DMS53 (cell line): Measurements from ENCODE around the gene PITPNM3.

Source experiments
- DNase-seq: peaks from one replicate; lab custom pipeline; 2025; lab: John Stamatoyannopoulos, UW

The PITPNM3 gene

DNA sequence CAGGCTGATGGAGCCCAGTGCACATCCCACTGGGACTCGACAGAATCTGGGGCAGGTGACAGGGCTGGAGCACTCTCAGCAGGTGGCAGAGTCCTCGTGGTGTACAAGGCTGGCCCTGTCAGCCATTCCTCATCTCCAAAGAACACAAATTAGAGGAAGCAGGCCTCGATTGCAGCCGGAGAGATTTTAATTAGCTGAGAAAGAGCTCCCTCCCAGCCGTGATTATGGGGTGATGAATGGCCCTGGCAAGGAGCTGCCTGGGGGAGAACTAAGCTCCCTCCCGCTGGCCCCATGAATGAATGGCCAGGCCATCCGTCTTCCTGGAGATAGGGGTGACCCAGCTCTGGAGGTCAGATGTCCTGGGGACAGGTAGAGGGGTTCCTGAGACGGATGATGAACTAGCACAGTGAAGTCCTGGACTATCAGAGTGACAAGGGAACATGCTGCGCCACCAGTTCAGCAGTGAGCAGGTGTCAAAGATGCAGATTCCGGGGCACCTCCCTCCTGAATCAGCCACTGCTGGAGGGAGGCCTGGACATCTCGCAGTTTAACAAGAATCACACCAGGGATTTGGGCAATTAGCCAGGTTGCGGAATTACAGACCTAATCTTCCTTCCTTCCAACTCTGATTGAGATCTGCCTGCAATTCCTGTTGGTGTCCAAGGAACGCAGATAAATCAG, 76.6 kb downstream of the PITPNM3 start:
- no peak for DNase-seq

DNA sequence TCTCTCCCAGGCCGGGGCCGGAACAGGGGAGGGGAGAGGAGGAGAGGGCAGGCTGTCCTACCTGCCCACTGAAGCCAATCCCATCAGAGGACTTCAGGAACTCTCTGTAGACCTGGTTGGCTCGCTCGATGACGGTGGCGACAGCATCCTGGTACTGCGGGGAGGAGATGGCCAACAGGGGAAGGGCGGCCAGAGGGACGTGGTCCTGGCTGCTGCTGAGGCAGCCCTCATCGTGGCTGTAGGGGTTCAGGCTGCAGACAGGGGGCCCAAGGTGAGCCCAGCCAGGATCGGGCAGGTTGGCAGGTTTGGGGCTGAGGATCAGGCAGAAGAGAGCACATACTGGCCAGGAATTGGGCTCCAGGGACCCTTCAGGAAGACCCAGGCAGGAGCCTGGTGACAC, 77.9 kb downstream of the PITPNM3 start:
- DNase-seq: no peak

DNA sequence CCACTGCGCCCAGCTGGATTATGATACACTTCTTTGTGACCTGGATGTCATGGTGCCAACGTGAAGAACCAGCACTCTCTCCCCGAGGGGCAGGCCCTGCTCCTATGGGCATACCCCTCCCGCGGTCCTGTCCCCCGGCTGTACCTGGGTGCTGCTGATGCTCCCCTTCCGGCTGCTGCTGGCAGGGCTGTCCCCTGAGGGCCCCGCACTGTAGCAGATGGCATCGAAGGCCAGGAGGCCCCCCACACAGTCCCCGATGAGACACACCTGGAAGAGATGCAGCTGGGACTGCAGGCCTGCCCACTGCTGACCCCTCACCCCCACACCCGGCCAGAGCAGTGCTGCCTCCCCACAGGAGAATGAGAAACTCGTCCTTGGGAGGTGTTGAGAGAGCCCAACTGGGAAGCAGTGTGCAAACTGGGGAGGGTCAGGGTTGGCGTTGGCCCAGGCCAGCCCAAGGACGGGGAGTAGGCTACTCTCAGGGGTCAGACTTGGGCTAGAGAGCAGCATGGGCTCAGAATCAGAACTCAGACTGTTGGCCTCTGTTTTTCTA, 78.4 kb downstream of the PITPNM3 start:
- DNase-seq: no peak

DNA sequence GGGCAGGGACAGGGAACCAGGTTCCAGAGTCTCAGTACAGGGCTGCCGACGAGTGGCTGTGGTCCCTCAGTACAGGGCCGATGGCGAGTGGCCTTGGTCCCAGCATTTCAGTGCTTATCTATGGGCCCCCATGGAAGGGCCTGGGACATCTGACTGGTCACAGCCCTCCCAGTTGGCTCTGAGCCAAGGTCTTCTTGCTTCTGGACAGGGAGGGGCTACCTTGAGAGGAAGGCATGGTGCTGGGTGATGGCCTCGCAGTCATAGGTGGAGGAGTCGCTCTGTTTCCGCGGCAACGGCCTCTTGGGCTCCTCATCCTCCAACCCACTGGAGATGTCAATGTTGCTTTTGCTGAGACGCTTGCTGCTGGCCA, 79.6 kb downstream of the PITPNM3 start:
- DNase-seq: no peak

DNA sequence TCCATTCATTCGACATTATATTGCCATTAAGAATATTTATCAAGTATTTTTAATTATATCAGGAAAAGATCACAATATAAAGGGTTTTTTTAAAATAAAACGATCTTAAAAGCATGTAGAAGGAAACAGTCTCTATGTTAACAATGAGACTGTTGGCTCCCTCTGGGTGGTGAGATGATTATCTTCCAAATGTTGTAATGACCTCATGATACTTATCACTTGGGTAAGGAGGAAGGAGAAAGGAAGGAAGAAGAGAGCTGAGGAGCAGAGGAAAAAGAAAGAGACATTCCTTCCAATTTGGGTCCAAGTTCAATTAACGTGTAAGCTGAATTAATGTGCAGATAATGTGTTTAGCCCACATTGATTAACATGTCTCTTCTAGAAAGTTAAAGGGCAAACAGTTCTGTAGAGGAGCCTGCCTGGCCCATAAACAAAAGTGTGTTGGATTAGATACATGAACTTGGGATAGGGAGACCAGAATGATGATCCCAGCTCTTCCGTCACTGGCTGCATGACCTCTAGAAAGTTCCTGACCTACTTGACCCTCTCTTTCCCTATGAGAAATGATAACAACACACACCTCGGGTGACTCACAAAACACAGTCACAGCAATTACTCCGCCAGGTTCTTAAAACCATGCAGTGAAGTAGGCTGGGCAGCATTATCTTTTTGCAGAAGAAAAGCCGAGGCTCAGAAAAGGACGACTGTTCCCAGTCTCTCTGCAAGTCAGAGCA, 80.1 kb downstream of the PITPNM3 start:
- DNase-seq: no peak

DNA sequence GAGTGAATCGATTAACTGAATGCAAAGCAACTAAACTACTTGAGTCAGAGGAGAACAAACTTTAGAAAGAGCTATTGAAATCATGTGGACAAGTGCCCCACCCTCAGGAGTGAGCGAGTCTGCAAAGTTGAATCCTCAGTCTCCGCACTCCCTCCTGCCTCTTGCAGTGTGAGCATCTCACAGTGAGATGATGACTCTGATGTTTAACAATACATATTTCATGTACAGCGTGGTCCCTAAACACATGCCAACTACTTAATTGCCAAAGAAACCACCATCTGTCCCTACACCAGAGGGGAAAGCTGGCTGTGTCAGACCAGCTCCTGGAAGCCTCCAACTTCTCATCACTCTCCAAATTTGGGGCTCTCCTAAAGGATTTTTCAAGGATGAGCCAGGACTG, 80.9 kb downstream of the PITPNM3 start:
- DNase-seq: no peak

DNA sequence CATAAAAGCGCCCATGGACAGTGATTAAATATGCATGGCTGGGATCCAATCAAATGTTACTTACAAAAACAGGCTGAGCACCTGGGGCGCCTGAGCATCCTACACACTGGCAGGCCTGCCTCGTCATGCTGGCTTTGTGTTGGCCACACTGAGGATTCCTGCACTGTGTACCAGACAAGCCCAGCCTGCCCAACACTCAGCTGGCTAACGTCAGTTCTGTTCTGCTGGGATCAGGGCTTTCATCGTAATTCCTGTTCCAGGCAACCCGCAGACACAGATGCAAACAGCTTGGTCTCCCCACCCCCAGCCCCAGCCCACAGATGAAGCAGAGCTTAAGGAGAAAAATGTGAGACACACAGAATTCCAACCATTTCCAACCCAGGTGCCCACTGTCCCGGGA, 81.4 kb downstream of the PITPNM3 start:
- no peak for DNase-seq

DNA sequence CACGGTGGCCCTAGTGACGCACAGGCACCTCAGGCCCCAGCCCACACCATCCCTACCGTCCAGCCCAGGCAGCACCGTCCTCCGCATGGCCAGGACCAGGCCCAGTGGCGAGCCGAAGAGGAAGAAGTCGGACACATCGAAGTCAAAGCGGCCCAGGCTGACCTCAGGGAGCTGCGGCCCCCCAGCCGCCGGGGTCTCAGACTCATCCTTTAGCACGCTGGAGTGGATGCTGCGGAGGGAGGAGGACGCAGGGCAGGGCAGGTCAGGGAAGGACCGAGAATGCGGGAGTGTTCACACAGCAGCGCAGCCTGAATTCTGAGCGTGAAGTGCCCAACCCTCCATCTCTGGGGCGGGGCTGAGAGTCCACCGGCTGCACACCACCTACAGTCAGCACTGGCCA, 82.0 kb downstream of the PITPNM3 start:
- DNase-seq: no peak

DNA sequence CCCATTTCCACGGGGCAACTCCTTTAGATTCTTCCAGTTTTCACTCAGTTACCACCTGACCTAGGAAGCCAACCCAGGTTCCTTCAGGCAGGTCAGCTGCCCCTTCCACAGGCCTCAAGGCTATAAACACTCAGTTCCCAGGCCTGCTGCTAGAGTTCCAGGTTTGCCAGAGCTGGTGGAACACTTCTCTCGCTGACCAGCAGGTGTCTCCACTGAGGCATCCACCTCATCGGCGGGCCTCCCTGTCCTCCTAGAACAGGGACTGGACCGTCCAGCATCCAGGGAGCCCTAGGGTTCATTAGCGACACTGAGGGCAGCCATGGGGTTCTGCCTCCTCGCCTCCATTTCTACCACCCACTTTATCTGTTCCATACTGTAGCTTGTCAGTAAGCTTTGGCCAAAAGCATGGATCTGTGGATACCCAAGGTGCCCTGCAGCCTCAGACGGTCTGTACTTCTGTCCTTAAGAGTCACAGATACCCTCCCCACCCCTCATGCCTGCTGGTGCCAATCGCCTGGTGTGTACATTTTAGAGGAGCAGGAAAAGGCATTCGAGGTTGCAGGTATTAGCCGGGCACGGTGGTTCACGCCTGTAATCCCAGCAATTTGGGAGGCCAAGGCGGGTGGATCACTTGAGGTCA, 83.1 kb downstream of the PITPNM3 start:
- DNase-seq: peak; percentile 88

DNA sequence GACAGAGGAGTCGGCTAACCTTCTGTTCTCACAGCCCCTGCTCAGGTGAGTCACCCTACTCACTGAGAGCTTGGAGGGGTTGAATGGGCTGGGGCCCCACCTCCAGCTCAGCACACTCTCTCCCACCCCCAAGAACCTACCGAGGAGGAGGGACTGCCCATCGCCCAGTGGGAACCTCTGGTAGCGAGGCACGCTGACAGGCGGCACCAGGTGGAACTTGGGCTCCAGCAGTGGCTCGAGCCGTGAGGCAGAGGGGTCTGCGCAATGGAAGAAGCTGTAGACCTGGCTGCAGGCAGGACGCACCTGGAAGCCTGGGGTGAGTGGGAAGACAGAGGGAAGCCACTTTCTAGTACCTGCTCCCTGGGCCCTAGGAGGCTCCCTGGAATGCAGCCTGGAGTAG, 83.8 kb downstream of the PITPNM3 start:
- no peak for DNase-seq

DNA sequence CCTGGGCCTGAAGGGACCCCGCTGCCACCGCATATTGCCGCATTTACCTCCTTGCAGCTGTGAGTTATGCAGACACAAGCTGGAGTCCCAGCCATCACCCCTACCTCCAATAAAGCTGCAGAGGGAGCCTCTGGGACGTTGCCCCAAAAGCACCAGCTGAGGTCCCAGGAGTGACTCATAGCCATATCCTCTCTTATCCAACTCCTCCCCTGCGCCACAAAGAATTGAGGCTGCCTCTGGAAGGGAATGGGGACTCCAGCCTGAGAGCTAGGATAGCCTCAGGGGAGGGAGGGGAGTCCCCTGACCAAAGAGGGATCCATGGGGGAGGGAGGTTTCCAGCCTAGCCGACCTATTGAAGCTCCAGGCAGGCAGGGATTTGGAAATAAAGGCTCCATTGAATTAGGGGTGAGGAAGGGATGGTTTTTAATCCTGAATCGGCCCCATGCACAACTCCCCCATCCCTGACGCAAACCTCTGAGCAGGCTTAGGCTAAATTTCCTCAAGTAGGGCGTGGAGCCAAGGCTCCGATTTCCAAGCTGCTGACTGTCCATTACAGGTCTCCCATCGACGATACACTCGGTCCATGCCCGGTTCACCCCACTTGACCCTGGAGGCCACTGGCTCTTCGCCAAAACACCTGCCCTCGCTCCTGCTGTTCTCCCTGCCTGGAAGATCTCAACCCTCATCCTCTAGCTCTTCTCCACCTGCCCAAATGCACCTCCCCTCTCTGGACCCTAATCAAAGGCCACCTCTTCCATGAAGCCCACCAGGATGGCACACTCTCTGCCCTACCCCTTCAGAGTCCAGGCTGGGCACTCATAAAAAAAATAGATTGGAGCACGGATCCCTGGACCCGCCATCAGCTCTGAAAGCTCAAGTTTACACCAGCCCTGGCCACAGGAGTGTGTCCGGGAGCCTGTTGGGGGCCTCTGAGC, 84.6 kb downstream of the PITPNM3 start:
- DNase-seq: peak; percentile 21

DNA sequence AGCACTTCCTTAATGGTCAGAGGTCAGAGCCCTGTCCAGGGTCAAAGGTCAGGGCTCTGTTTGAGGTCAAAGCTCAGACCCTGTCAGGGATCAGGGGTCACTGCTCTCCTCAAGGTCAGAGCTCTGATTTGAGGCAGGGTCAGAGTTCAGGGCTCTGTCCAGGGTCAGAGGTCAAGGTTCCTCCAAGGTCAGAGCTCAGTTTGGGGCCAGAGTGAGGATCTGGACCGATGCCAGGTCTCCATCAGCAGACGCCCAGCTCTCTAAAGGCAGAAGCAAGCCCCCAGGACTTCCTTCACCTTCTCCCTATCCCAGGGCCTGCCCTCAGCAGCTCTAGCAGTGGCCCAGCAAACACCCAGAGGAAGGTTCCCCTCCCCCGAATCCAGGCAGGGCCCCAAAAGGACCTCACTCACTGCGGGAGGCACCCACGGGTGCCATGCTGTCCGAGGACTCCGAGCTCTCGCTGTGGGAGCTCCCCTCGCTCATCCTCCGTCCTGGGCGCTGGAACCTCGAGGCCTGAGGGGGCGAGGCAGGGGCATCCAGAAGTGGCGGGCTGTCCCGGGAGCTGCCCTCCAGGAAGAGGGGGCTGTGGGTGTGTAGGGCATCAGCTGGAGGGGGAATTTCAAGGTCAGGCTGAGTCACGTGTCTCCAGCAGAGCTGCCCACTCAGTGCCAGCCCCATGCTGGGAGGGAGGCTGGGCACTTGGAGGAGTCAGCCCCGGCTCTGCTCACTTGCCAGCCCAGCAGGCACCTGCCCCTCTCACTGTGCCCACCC, 85.4 kb downstream of the PITPNM3 start:
- no peak for DNase-seq

DNA sequence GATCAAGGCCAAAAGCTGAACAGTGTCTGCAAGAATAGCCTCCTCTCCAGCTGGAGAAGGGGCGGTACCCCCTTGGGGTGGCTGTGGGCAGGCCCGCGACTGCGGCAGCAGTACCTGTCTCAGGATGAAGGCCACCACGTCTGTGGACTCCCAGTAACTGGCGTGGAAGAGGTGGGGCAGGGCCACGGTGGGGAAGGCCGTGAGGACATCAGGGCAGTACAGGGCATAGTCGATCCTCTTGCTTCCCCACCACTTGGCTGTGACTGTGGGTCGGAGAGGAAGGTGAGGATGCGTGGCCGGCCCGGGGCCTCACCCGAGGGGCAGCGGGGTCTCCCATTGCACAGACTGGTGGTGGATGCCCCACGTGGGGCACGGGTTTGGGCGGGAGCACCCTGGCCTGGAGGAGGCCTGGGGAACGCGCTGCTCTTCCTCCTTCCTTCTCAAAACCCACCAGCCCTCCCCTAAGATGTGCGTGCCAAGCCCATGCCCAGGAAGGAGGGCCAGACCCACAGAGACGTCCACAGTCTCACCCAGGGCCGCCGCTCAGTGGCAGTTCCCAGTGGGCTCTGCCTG, 86.1 kb downstream of the PITPNM3 start:
- DNase-seq: no peak

DNA sequence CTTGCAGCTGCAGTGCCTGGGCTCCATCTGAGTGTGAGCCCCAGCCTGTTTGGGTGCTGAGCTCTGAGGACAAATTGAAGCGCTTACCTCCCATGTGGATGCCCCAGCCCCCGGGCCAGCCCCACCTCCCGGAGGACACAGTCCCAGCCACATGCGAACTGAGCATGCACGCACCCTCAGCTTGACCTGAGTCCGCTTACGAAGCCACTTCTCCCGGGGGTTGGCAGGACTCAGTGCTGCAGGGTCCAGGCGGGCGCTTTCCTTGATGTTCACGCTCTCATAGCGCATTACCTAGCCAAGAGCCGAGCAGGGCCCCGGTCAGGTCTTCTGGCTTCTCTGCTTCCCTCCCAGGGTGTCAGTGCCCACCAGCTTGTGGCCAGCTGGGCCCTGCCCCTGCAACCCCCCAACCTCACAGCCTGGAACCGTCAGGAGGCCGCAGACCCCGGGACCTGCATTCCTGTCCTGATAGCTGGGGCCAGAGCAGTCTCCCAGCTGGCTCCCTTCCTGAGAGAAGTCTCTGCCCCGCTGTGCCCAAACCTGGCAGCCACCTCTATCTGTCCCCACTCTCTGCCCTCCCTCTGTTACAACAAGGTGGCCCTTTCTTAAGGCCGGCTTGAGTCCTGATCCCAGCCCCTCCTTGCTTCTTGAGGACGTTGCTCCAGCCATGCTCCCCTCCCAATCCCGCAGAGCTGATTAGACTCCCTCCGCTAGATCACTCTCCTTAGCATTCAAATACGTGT, 88.1 kb downstream of the PITPNM3 start:
- no peak for DNase-seq

DNA sequence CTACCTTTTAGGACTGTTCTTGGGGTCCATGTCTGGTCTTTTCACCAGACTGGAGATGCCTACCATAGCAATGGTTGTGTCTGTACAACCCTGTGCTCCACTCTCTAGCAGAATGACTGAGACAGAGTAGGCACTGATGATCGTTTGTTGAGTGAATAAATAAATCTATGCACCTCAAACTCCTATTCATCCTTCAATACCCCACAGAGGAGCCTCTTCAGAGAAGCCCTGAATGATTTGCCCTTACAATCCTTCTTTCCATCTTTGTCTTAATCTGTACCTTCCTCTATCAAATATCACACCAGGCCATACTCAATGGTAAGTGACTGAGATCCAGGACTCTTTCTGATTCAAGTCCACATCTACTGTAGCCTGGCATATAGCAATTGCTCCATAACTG, 88.8 kb downstream of the PITPNM3 start:
- no peak for DNase-seq

DNA sequence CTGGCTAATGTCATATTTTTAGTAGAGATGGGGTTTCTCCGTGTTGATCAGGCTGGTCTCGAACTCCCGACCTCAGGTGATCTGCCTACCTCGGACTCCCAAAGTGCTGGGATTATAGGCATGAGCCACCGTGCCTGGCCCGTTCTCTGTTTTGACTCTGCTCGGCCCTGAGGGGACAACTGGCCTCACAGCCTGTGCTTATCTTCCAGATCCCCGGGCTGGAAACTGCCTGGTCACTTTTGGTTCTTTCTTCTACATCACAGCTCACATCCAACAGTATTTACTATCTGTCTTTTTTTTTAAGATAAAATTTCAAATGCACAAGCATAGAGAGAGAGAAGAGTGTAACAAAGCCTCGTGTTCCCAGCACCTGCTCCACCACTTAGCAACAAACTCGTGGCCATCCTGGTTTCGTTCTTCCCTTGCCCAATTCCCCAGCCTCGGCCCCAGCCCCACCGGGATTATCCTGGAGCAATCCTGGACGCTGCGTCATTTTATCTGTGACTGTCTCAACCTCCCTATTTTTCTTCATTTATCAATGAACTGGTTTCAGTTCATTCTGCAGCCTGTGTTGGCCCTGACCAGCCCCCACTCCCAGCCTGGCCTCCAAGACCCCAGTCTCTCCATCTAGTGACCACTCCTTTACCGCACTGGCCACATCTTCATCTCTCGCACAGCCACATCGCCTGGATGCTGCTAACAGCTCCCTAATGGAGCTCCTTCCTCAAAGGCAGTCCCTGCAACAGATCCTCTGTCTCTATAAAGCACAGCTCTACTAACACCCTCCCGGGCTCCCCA, 91.0 kb downstream of the PITPNM3 start:
- DNase-seq: no peak

DNA sequence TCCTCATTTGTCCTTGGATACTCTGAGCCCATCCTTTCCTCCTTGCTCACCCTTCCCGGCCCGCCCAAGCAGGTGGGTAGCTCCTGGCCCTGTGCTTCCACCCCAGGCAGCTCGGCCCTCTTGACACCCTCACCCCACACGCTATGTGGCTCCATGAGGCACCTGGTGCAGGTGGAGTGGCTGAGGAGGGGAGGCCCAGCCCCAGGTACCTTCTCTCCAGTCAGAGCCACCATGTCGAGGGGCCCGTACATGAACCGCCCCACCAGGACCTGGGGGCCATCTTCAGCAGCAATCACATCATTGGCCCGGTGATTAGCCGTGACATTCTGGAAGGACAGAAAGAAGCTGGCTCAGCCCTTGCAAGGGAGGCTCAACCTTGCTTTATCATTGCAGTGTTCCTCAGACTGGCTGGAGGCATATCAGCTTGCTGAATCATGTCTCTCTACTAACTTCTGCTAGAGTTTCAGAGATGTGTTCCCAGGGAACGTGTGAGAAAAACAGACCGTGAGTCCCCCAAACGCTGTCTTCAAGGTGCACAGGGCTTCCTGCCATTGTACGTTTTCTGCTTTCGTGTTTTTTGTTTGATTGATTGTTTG, 91.8 kb downstream of the PITPNM3 start:
- DNase-seq: no peak

DNA sequence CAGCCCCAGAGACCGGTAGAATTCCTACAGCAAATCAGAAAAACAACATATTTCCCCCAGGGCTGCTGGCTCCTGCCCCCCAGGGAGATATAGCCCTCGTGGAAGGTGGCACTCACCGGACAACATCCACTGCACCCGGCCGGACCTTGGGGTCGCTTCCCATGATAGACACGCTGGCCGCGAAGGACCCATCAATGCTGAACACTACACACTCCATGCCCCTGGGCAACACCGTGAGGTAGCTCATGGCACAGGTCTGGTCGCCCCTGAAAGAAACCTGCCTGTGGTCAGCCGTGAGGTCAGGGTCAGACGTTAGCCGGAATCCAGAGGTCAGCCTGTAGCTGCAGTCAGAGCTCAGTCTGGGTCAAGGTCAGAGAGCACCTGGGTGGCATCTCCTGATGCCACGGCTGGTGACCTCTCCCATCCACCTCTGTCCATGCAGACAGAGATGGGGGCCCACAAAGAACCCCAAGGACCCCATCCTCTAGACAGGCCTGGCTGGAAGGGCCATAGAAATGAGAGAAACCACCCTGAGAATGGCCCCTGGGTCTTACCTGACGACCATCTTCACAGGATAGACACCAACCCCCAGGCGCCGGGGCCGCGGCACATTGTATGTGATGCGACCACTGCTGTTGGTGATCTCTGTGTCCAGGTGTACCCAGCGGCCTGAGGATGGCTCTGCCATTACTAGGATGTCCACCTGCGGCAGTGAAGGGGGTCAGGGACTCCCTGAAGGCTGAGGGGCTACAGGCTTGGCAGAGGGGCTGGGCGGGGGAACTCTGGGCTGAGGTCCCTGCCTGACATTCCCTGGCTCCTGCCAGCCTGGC, 92.5 kb downstream of the PITPNM3 start:
- no peak for DNase-seq
